Lung (tissue), 12 donors: Measurements from ENCODE around the gene CCNT2. TPM values are rescaled to one million over a fixed set of nuclear protein-coding genes. Genes with fewer than 3 reads are reported as not detected.

ENCODE experiments used
- ATAC-seq: fragments of 200-7000 bp; cut with Tn5 transposase; one replicate; pipeline ENCODE4 v1.9.1; 2020; ENCODE audit warnings: moderate number of reproducible peaks; ENCODE audit not compliant: insufficient read depth, low FRiP score
- DNase-seq, 3 donors: peaks; one replicate each; pipeline ENCODE4 v3.0.0-alpha.2; 2013 to 2017
- H3K27ac ChIP-seq, 2 donors: one replicate each; pipeline ENCODE4 v1.5.1; 2013; ENCODE audit warnings: mild to moderate bottlenecking in 2 of 2, moderate library complexity in 2 of 2, control low read depth in 1 of 2, inconsistent platforms in 1 of 2, low read depth in 1 of 2, low read length in 1 of 2
- H3K27me3 ChIP-seq, 3 donors: one replicate each; pipeline ENCODE4 v1.5.1; 2013; ENCODE audit warnings: low read length in 2 of 3; ENCODE audit not compliant: control insufficient read depth in 3 of 3, insufficient read depth in 3 of 3
- H3K36me3 ChIP-seq, 4 donors: one replicate each; pipeline ENCODE4 v1.5.1; 2013; ENCODE audit warnings: low read length in 4 of 4, mild to moderate bottlenecking in 1 of 4, moderate library complexity in 1 of 4; ENCODE audit not compliant: control insufficient read depth in 4 of 4, insufficient read depth in 4 of 4
- H3K4me1 ChIP-seq, 5 donors: one replicate each; pipeline ENCODE4 v1.5.1; 2013; ENCODE audit warnings: low read length in 5 of 5, mild to moderate bottlenecking in 2 of 5, moderate library complexity in 1 of 5; ENCODE audit not compliant: control insufficient read depth in 5 of 5, insufficient read depth in 5 of 5
- H3K4me3 ChIP-seq: one replicate; pipeline ENCODE4 v1.5.1; 2013; ENCODE audit warnings: mild to moderate bottlenecking, control low read depth, moderate library complexity
- H3K9ac ChIP-seq, 2 donors: one replicate each; pipeline ENCODE4 v1.5.1; 2013; ENCODE audit warnings: low read length in 2 of 2, control low read depth in 1 of 2; ENCODE audit not compliant: insufficient read depth in 1 of 2
- H3K9me3 ChIP-seq, 4 donors: one replicate each; pipeline ENCODE4 v1.5.1; 2013; ENCODE audit warnings: low read length in 3 of 4, mild to moderate bottlenecking in 1 of 4, moderate library complexity in 1 of 4; ENCODE audit not compliant: control insufficient read depth in 4 of 4, insufficient read depth in 3 of 4
- WGBS, 2 donors: extraction: QIAGEN DNeasy Blood & Tissue Kit; methylation state at CpG; one replicate each; pipeline ENCODE4 v1.1.7; 2013; 5-methylcytosine and 5-hydroxymethylcytosine counted together
- polyA plus RNA-seq, 2 donors: library from polyadenylated mRNA; stranded (reverse); fragments of 200-250 nt; gene quantifications; one replicate each; pipeline ENCODE4 v1.2.1, GENCODE V29; 2013
- total RNA-seq, 2 donors: library from RNA; depleted of rRNA in 1 of 2; stranded (reverse); fragments of >200 nt in 1 of 2; gene quantifications; one replicate each; pipeline ENCODE4 v1.2.1, GENCODE V29; 2014 to 2021
- TF ChIP-seq, protein P1 (sequence below): IDR thresholded peaks from 2 replicates; pipeline ENCODE4 v1.5.1; 2012; ENCODE audit warnings: mild to moderate bottlenecking; ENCODE audit errors: control extremely low read depth, extremely low read depth
- donor health status: control.
- donor health status: control.
- donor health status: Bipolar disorder and iron deficiency.
- donor health status: healthy.
- donor health status: DM: yes; HTN: yes; CAD: no.

Gene CCNT2
- total and polyA plus RNA-seq, 4 donors, result 10.9 to 83.9 (median 24.8) TPM

DNA sequence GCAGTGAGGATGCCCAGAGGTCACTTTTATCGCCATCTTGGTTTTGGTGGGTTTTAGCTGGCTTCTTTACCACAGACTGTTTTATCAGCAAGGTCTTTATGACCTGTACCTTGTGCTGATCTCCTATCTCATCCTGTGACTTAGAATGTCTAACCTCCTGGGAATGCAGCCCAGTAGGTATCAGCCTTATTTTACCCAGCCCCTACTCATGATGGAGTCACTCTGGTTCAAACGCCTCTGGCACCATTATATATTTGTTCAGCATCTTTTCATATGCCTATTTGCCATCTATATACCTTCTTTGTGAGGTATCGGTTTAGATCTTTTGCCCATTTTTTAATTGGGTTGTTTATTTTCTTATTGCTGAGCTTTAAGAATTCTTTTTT, 7.2 kb upstream of the CCNT2 start:
- no peak overlapping the region for H3K9ac ChIP-seq
- no peaks in the 10 kb centered on the region for H3K9me3 ChIP-seq
- 92 to 97% methylated on average over 3 of the region's 3 CpGs for whole genome bisulfite sequencing, 2 donors
- ATAC-seq, result no peak
- H3K4me1 ChIP-seq, result no peaks in the 10 kb centered on the region
- H3K27me3 ChIP-seq, result no peaks in the 10 kb centered on the region
- no peak overlapping the region for H3K27ac ChIP-seq
- no peak overlapping the region for H3K4me3 ChIP-seq
- TF ChIP-seq, protein P1, sequence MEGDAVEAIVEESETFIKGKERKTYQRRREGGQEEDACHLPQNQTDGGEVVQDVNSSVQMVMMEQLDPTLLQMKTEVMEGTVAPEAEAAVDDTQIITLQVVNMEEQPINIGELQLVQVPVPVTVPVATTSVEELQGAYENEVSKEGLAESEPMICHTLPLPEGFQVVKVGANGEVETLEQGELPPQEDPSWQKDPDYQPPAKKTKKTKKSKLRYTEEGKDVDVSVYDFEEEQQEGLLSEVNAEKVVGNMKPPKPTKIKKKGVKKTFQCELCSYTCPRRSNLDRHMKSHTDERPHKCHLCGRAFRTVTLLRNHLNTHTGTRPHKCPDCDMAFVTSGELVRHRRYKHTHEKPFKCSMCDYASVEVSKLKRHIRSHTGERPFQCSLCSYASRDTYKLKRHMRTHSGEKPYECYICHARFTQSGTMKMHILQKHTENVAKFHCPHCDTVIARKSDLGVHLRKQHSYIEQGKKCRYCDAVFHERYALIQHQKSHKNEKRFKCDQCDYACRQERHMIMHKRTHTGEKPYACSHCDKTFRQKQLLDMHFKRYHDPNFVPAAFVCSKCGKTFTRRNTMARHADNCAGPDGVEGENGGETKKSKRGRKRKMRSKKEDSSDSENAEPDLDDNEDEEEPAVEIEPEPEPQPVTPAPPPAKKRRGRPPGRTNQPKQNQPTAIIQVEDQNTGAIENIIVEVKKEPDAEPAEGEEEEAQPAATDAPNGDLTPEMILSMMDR, result no peak
- no peaks in the 10 kb centered on the region for H3K36me3 ChIP-seq
- DNase-seq, result no peak

DNA sequence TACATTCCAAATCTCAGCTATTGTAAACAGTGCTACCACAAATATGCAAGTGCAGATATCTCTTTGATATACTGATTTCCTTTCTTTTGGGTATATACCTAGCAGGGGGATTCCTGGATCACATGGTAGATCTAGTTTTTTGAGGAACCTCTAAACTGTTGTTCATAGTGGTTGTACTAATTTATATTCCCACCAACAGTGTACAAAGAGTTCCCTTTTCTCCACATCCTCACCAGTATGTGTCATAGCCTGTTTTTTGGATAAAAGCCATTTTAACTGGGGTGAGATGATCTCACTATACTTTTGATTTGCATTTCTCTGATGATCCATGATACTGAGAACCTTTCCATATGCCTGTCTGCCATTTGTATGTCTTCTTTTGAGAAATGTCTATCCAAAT, 6.3 kb upstream of the CCNT2 start:
- no peak for ATAC-seq
- Histone ChIP-seq H3K4me3 (no peak overlapping the region), H3K36me3 (no peaks in the 10 kb centered on the region)

GRCh38 chr2:134917360-134917865, 1.2 kb upstream of the CCNT2 start:
- DNase-seq (peak in 1 of 3 donors; percentile 13), ATAC-seq (no peak)
- TF ChIP-seq, protein P1, result no peak
- Histone ChIP-seq H3K36me3 (peaks cover 0 to 5% (median 0%) of the 10 kb centered on the region in 4 donors), H3K9me3 (no peaks in the 10 kb centered on the region), H3K27me3 (no peaks in the 10 kb centered on the region), H3K4me1 (peaks cover 0 to 13% (median 3%) of the 10 kb centered on the region in 5 donors), H3K4me3 (peak overlapping the region; percentile 37), H3K9ac (peak overlapping the region; percentile 60 to 98), H3K27ac (peak overlapping the region; percentile 93 to 99)
- 33 to 35% methylated on average over 16 of the region's 16 CpGs for WGBS, 2 donors

More for the DNA sequence above, 6.3 kb upstream of the CCNT2 start:
- Histone ChIP-seq H3K4me1 (peaks cover 0 to under 1% (median 0%) of the 10 kb centered on the region in 5 donors), H3K9ac (no peak overlapping the region), H3K9me3 (no peaks in the 10 kb centered on the region), H3K27me3 (no peaks in the 10 kb centered on the region), H3K27ac (no peak overlapping the region)
- DNase-seq, result no peak
- TF ChIP-seq, protein P1, result no peak
